Esophagus (tissue), 2 donors: ENCODE measurements around the gene RCOR1. TPM values are rescaled to one million over a fixed set of nuclear protein-coding genes. Genes with fewer than 3 reads are reported as not detected.
"Not testable (repeated sequence)": the region's sequence is repeated elsewhere in the genome, so short reads cannot be mapped to it uniquely, and the experiment has no call there.

ENCODE experiments used
- H3K27ac ChIP-seq, 2 donors: one replicate each; pipeline ENCODE4 v1.5.1; 2013; ENCODE audit warnings: low read depth in 2 of 2, mild to moderate bottlenecking in 2 of 2, inconsistent platforms in 1 of 2, low read length in 1 of 2, moderate library complexity in 1 of 2
- H3K27me3 ChIP-seq, 2 donors: one replicate each; pipeline ENCODE4 v1.6.1; 2013; ENCODE audit warnings: low read length in 2 of 2, control low read depth in 1 of 2, mild to moderate bottlenecking in 1 of 2; ENCODE audit not compliant: insufficient read depth in 2 of 2, control insufficient read depth in 1 of 2
- H3K36me3 ChIP-seq, 2 donors: one replicate each; pipeline ENCODE4 v1.6.1; 2013; ENCODE audit warnings: low read length in 1 of 2; ENCODE audit not compliant: control insufficient read depth in 2 of 2, insufficient read depth in 2 of 2
- H3K4me1 ChIP-seq, 2 donors: one replicate each; pipeline ENCODE4 v1.6.1; 2013; ENCODE audit warnings: low read length in 1 of 2; ENCODE audit not compliant: control insufficient read depth in 2 of 2, insufficient read depth in 2 of 2
- H3K4me3 ChIP-seq, 2 donors: one replicate each; pipeline ENCODE4 v1.5.1; 2013; ENCODE audit warnings: low read length in 2 of 2, mild to moderate bottlenecking in 2 of 2, low read depth in 1 of 2, moderate library complexity in 1 of 2
- H3K9me3 ChIP-seq, 2 donors: one replicate each; pipeline ENCODE4 v1.6.1; 2013; ENCODE audit warnings: mild to moderate bottlenecking in 2 of 2, low read depth in 1 of 2, low read length in 1 of 2, moderate library complexity in 1 of 2; ENCODE audit not compliant: control insufficient read depth in 2 of 2, insufficient read depth in 1 of 2
- WGBS, 2 donors: extraction: QIAGEN DNeasy Blood & Tissue Kit; methylation state at CpG; one replicate each; pipeline ENCODE4 v1.1.7; 2013; 5-methylcytosine and 5-hydroxymethylcytosine counted together
- polyA plus RNA-seq, 2 donors: library from polyadenylated mRNA; stranded (reverse); fragments of 200-250 nt; gene quantifications; one replicate each; pipeline ENCODE4 v1.2.3, GENCODE V29; 2013
- donor health status: healthy with polysubstance abuse.
- donor health status: Bipolar disorder and iron deficiency.

Gene RCOR1
- polyA plus RNA-seq, 2 donors: 11.8 to 19.3 TPM

- 71 to 75% methylated on average over 4 of the region's 4 CpGs for WGBS, 2 donors
- Histone ChIP-seq H3K27me3 (no peaks in the 10 kb centered on the region), H3K27ac (peak overlapping the region in 1 of 2 donors; percentile 3), H3K9me3 (no peaks in the 10 kb centered on the region), H3K4me3 (no peak overlapping the region), H3K4me1 (peaks cover 0 to 8% of the 10 kb centered on the region in 2 donors), H3K36me3 (no peaks in the 10 kb centered on the region)
Measured at GRCh38 chr14:102603293-102603907, 11.0 kb downstream of the RCOR1 start.

- 59 to 71% methylated on average over 2 of the region's 2 CpGs for WGBS, 2 donors
- Histone ChIP-seq H3K36me3 (no peaks in the 10 kb centered on the region), H3K27ac (no peak overlapping the region), H3K4me3 (no peak overlapping the region), H3K9me3 (no peaks in the 10 kb centered on the region), H3K4me1 (peaks cover 0 to 8% of the 10 kb centered on the region in 2 donors), H3K27me3 (no peaks in the 10 kb centered on the region)
Measured at GRCh38 chr14:102604183-102604582, 11.7 kb downstream of the RCOR1 start.

GRCh38 chr14:102605029-102605428 lies 12.6 kb downstream of the RCOR1 start:
- Histone ChIP-seq H3K27me3 (no peaks in the 10 kb centered on the region), H3K9me3 (no peaks in the 10 kb centered on the region), H3K4me1 (peaks cover 0 to 8% of the 10 kb centered on the region in 2 donors), H3K27ac (no peak overlapping the region), H3K4me3 (no peak overlapping the region), H3K36me3 (no peaks in the 10 kb centered on the region)
- WGBS, 2 donors: 43 to 52% methylated on average over 2 of the region's 2 CpGs

- H3K4me3 ChIP-seq: no peak overlapping the region
- H3K9me3 ChIP-seq: no peaks in the 10 kb centered on the region
- WGBS, 2 donors: 81 to 85% methylated on average over 4 of the region's 4 CpGs
- H3K36me3 ChIP-seq: no peaks in the 10 kb centered on the region
- no peaks in the 10 kb centered on the region for H3K27me3 ChIP-seq
- H3K27ac ChIP-seq: peak overlapping the region in 1 of 2 donors; percentile 17
- peaks cover 0 to 8% of the 10 kb centered on the region in 2 donors for H3K4me1 ChIP-seq
Measured at GRCh38 chr14:102606296-102606695, 13.8 kb downstream of the RCOR1 start.

- H3K4me1 ChIP-seq: peaks cover 3 to 6% of the 10 kb centered on the region in 2 donors
- H3K27ac ChIP-seq: no peak overlapping the region
- no peaks in the 10 kb centered on the region for H3K9me3 ChIP-seq
- H3K36me3 ChIP-seq: no peaks in the 10 kb centered on the region
- no peaks in the 10 kb centered on the region for H3K27me3 ChIP-seq
- H3K4me3 ChIP-seq: no peak overlapping the region
- WGBS, 2 donors: 84 to 85% methylated on average over 4 of the region's 4 CpGs
Measured at GRCh38 chr14:102608064-102608446, 15.6 kb downstream of the RCOR1 start.

- peak overlapping the region in 1 of 2 donors; percentile 9 for H3K27ac ChIP-seq
- H3K4me3 ChIP-seq: no peak overlapping the region
- H3K27me3 ChIP-seq: no peaks in the 10 kb centered on the region
- H3K9me3 ChIP-seq: no peaks in the 10 kb centered on the region
- H3K4me1 ChIP-seq: peaks cover 3 to 6% of the 10 kb centered on the region in 2 donors
- no peaks in the 10 kb centered on the region for H3K36me3 ChIP-seq
- 77 to 85% methylated on average over 5 of the region's 5 CpGs for WGBS, 2 donors
Measured at GRCh38 chr14:102610968-102611811, 18.7 kb downstream of the RCOR1 start.

GRCh38 chr14:102616318-102616717 lies 23.9 kb downstream of the RCOR1 start:
- Histone ChIP-seq H3K4me3 (no peak overlapping the region), H3K4me1 (peaks cover 3% of the 10 kb centered on the region in 2 donors), H3K27me3 (no peaks in the 10 kb centered on the region), H3K9me3 (no peaks in the 10 kb centered on the region), H3K27ac (no peak overlapping the region), H3K36me3 (no peaks in the 10 kb centered on the region)
- WGBS, 2 donors: 87 to 89% methylated on average over 2 of the region's 2 CpGs

- 44% methylated on average over 3 of the region's 3 CpGs for WGBS, 2 donors
- no peaks in the 10 kb centered on the region for H3K36me3 ChIP-seq
- H3K9me3 ChIP-seq: no peaks in the 10 kb centered on the region
- peaks cover 1 to 3% of the 10 kb centered on the region in 2 donors for H3K4me1 ChIP-seq
- no peaks in the 10 kb centered on the region for H3K27me3 ChIP-seq
- no peak overlapping the region for H3K4me3 ChIP-seq
- no peak overlapping the region for H3K27ac ChIP-seq
Measured at GRCh38 chr14:102616799-102617198, 24.4 kb downstream of the RCOR1 start.

GRCh38 chr14:102619012-102619411 lies 26.6 kb downstream of the RCOR1 start:
- H3K4me1 ChIP-seq: not testable (repeated sequence)

More at GRCh38 chr14:102619012-102619411, 26.6 kb downstream of the RCOR1 start:
- H3K36me3 ChIP-seq, H3K27ac ChIP-seq, H3K9me3 ChIP-seq, H3K4me3 ChIP-seq, H3K27me3 ChIP-seq: not testable (repeated sequence)
- 92 to 93% methylated on average over 6 of the region's 6 CpGs for WGBS, 2 donors
